Occipital lobe (tissue), 2 donors: ENCODE data around the gene C1orf167. TPM values are rescaled to one million over a fixed set of nuclear protein-coding genes. Genes with fewer than 3 reads are reported as not detected.
"Not testable (repeated sequence)": the region's sequence is repeated elsewhere in the genome, so short reads cannot be mapped to it uniquely, and the experiment has no call there.

Source experiments
- DNase-seq: peaks from one replicate; lab custom pipeline; 2025; lab: John Stamatoyannopoulos, UW
- total RNA-seq: library from RNA; depleted of rRNA; stranded (reverse); fragments of >200 nt; gene quantifications from one replicate; pipeline ENCODE4 v1.2.3, GENCODE V29; 2014

C1orf167 gene
- total RNA-seq, 1 donor from 2014 or later, result not detected

GRCh38 chr1:11800756-11801433, 38.9 kb downstream of the C1orf167 start:
- DNase-seq, result no peak

DNA sequence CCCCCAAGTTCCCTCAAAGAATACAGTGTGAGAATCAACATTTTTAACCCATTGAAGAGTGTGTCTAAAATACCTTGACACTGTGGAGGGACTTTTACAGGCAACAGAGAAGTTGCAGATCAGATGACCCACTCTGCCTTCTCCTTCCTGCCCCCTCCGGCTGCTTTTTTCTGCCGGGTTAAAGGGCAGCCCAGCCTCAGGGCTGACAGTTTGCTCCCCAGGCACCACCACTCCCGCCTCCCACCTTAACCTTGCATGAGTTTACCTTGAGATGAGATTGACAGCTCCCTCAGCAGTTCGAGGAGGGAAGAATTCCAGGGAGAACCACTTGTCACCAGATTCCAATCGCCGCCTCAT, 40.6 kb downstream of the C1orf167 start:
- DNase-seq, result no peak

- DNase-seq, result peak; percentile 52
Observed at GRCh38 chr1:11802973-11803885, 41.2 kb downstream of the C1orf167 start.

GRCh38 chr1:11803924-11804665, 42.1 kb downstream of the C1orf167 start:
- not testable (repeated sequence) for DNase-seq

DNA sequence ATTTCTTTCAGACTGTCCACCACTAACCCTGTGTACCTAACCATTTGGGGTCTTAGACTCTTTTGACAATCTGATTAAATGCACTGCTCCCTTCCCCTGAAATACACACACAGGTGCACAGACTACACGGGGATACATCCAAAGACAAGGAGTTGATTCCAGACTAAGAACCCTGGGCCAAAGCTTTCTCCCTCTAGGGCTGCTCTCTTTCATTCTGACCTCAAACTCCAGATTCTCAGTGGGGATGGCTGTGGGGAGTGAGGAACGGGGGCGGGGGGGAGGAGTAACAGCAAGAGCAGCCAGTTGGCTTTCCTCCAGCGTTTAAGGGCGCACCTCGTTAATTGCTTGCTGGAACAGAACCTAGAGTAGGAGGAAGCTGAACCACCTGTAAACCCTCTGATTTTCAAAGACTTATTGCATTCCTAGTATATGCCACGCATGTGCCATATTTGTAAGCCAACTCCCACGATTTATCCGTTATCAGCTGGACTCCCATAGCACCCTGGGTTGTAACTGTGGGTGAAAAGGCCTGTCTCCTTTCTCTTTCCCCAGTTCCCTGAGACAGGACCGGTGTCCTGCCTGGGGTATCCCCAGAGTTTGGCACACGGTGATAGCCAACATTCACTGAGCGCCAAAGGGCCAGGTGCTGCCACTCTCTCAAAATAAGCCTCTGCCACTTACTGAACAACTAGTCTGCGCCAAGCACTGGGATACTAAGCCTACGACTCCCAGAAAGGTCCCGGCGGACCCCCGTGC, 42.9 kb downstream of the C1orf167 start:
- DNase-seq, result no peak

DNA sequence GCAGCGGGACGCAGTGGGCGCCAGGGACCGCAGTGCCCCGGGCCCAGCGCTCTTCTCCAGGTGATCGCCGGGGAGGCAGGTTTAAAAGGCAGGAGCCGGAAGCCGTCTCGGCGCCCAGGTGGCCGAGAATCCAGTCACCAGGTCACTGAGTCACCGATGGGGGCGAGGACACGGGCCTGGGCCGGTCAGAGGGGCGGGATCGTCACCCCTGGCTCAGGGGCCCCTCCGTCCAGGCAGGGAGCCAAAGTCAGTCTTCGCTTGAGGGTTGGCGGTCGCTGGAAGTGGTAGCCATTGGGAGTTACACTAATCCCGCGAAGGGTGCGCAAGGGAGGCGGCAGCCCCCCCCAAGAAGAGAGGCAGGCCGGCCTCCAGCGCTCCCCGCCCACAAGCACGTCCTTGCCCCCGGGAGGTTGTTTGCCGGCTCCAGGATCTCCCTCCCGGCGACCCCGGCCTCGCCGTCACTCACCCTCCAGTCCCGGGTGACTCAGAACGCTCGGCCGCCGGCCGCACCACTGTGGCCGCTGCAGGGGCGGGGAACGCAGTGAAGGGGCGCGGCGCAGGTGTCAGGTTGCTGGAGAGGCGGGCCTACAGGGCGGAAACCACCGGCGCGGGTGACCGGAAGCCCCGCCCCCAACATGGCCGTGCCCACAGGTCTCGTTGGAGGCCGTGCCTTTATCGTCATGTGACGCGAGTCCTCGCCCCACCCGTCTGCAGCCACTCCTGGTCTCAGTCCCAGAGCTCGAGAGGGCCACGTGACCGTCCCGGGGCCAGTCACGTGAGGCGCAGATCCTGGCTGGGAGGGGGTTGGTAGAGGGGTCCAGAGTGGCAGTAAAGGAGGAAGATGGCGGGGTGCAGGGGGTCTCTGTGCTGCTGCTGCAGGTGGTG, 43.7 kb downstream of the C1orf167 start, which contains the start of the genes CLCN6 and MTHFR:
TSS of gene CLCN6 (plus strand) at position 770 of the 885 bp plus-strand sequence. CDS start at position 842, 72 bp downstream.
TSS of gene MTHFR (minus strand) at position 543 of the 885 bp plus-strand sequence. CDS start 2,848 bp downstream, outside the sequence.
- peak; percentile 97 for DNase-seq

GRCh38 chr1:11806307-11806936, 44.4 kb downstream of the C1orf167 start:
- DNase-seq, result no peak

DNA sequence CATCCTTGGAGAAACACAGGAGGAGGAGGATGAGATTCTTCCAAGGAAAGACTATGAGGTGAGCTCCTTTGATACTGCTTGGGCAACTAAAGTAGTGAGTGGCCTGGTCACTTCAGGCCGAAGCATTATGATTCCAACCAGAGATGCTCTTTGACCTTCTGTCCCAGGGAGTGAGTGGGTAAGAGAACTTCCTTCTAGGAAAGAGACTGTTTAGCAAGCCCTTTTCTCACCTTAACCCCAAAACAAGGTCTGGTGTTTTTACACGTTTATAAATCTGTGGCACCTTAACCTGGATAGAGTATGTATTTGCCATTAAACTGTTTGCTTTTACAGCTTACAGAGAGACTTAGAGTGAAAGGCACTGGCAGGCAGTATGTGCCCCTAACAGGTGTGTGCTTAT, 45.1 kb downstream of the C1orf167 start:
- no peak for DNase-seq

DNA sequence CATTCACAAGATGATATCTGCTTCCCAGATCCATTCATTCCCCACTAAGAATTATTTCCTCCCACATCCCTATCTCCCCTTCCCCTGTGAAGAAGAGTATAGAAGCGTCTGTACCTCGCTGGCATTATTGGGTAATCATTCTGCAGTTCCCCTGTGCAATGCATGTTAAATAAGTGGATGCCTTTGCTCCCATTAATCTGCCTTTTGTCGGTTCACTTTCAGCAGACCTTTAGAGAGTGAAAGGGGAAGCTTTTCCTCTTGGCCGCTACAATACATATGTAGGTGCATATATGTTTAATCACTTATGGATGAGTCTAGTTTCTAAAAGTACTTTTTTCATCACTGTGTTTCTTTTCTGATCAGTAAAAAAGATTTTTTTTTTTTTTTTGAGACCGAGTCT, 51.0 kb downstream of the C1orf167 start:
- no peak for DNase-seq

DNA sequence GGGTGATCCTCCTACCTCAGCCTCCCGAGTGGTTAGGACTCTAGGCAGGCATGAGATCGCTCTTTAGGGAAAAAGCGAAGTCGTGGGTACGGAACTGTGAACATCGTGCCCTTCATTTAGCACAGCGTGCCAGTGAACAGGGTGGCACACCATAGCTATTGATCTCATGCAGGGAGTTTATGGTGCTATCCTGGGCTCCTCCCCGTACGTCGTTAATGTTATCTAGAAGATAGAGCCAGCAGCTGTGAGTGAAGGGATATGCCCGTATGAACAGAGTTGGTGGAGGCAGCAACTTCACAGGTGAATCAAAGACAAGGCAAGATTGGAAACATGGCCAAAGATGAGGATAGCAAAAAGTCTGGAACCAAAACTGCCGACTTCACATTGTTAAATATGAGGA, 55.2 kb downstream of the C1orf167 start:
- DNase-seq, result no peak

- no peak for DNase-seq
Observed at GRCh38 chr1:11822091-11822490, 60.1 kb downstream of the C1orf167 start.

DNA sequence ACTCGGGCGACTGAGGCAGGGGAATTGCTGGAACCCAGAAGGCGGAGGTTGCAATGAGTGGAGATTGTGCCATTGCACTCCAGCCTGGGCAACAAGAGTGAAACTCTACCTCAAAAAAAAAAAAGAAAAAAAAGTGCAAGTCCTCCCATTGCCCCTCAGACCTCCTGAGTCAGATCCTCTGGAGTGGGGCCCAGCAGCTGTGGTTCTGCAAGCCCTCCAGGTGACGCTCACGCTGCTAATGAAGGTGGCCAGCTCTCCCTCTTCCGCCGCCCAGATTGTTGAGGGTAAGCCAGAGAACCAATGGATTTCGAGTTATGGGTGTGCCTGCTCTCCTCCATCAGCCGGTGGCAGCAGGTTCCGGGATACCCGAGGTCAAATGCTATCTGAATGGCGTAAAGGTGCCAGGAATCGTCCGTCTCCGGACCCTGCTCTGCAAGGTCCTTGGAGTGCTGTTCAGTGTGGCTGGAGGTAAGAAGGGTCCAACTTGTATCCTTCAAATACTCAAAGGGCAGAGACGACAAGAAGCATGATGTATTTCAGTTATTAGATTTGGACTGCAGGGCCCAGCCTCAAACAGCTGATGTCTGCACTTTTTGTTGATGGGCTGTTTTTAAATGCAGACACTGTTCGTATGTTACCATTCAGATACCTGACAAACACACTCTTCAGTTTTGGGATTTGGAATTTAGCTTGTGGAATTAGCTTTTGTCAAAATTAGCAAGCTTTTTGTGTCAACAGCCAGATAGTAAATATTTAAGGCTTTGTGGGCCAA, 61.6 kb downstream of the C1orf167 start:
- DNase-seq, result no peak

GRCh38 chr1:11825131-11825530, 63.1 kb downstream of the C1orf167 start:
- no peak for DNase-seq

DNA sequence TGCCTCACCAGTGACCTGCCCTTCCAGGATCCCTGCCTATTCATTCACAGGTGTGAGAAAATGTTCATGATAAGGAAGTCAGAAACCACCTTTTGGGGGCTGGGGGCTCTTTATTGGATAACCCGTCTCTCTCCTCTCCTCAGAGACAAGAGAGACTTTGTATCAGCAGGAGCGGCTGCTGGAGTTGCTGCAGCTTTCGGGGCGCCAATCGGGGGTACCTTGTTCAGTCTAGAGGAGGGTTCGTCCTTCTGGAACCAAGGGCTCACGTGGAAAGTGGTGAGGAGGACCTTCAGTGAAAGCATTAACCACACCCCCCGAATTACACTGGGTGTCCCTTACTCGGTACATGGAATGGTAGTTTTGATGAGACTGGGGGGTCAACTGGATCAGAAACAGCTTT, 65.0 kb downstream of the C1orf167 start:
- DNase-seq, result no peak

GRCh38 chr1:11828511-11828910, 66.5 kb downstream of the C1orf167 start:
- DNase-seq, result no peak

GRCh38 chr1:11831945-11832725, 70.1 kb downstream of the C1orf167 start:
- DNase-seq, result no peak

DNA sequence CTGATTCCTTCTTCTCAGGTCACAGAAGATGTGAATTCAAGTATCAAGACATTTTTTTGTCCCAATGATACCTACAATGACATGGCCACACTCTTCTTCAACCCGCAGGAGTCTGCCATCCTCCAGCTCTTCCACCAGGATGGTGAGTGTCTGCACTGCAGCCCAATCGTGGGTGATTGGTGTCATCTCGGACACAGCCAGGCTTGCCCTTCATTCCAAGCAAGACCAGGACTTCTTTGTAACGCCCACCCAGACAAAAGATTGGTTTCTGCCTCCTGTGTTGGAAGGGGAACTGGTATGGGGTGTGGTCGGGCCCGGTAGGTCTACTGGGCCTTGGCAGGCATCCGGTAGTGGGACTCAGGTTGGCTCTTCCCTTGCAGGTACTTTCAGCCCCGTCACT, 71.5 kb downstream of the C1orf167 start:
- no peak for DNase-seq

DNA sequence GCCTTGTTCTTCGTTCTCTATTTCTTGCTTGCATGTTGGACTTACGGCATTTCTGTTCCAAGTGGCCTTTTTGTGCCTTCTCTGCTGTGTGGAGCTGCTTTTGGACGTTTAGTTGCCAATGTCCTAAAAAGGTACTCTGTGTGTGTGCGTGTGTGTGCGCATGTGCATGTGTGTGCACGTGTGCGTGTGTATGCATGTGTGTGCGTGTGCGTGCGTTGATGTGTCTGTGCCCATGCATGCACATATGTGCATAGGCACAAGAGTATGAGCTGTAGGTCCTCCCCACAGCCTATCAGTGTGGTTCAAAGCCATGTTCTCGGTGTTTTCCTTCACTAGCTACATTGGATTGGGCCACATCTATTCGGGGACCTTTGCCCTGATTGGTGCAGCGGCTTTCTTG, 71.9 kb downstream of the C1orf167 start:
- no peak for DNase-seq
